Astrocyte of the hippocampus (primary cell): ENCODE measurements around the gene ELOA.
A peak's percentile ranks its signal among the peaks of the same experiment; 100 is the strongest.
"Not testable (repeated sequence)": the region's sequence is repeated elsewhere in the genome, so short reads cannot be mapped to it uniquely, and the experiment has no call there.

ENCODE experiments used
- DNase-seq: peaks from one replicate; pipeline ENCODE4 v3.0.0; 2011; ENCODE audit warnings: low read depth, low spot score

ELOA gene

GRCh38 chr1:23736437-23737134 is 6.7 kb upstream of the ELOA start:
- no peak for DNase-seq

GRCh38 chr1:23741609-23742008 is 1.7 kb upstream of the ELOA start:
- no peak for DNase-seq

- DNase-seq = no peak
Observed at GRCh38 chr1:23742670-23743286, 493 bp upstream of the ELOA start.

GRCh38 chr1:23745515-23745914 is 2.2 kb downstream of the ELOA start:
- DNase-seq = peak; percentile 32

GRCh38 chr1:23748016-23748415 is 4.7 kb downstream of the ELOA start:
- DNase-seq = no peak

GRCh38 chr1:23751050-23751814 is 8.0 kb downstream of the ELOA start:
- peak; percentile 69 for DNase-seq

GRCh38 chr1:23751815-23752200 is 8.5 kb downstream of the ELOA start:
- no peak for DNase-seq

- DNase-seq = no peak
Observed at GRCh38 chr1:23752909-23753308, 9.6 kb downstream of the ELOA start.

GRCh38 chr1:23756676-23757075 is 13.4 kb downstream of the ELOA start:
- DNase-seq = peak; percentile 62

- DNase-seq = no peak
Observed at GRCh38 chr1:23757812-23758211, 14.5 kb downstream of the ELOA start.

- DNase-seq = peak; percentile 49
Observed at GRCh38 chr1:23759277-23759676, 16.0 kb downstream of the ELOA start.

GRCh38 chr1:23763041-23763577 is 19.8 kb downstream of the ELOA start:
- no peak for DNase-seq

- DNase-seq = no peak
Observed at GRCh38 chr1:23768733-23769132, 25.5 kb downstream of the ELOA start.

- peak; percentile 89 for DNase-seq
Observed at GRCh38 chr1:23772049-23772853, 29.0 kb downstream of the ELOA start.

- no peak for DNase-seq
Observed at GRCh38 chr1:23772854-23773242, 29.6 kb downstream of the ELOA start.

GRCh38 chr1:23774174-23774880 is 31.1 kb downstream of the ELOA start:
- no peak for DNase-seq

- DNase-seq = no peak
Observed at GRCh38 chr1:23776217-23776616, 32.9 kb downstream of the ELOA start.

- peak; percentile 93 for DNase-seq
Observed at GRCh38 chr1:23777979-23778814, 34.9 kb downstream of the ELOA start, which contains the start of gene PITHD1. Gene PITHD1, plus strand, starts transcription at chr1:23778418. Its CDS starts 98 bp downstream, at chr1:23778516.

- DNase-seq = peak; percentile 43
Observed at GRCh38 chr1:23779826-23780371, 36.6 kb downstream of the ELOA start.

- DNase-seq = not testable (repeated sequence)
Observed at GRCh38 chr1:23783141-23783540, 39.9 kb downstream of the ELOA start.
